HepG2 (cell line): ENCODE data around the gene PTH1R. TPM values are rescaled to one million over a fixed set of nuclear protein-coding genes. Genes with fewer than 3 reads are reported as not detected.

Source experiments
- ATAC-seq: fragments of 200-7000 bp; cut with Tn5 transposase; 3 replicates; pipeline ENCODE4 v1.9.1; 2020; ENCODE audit warnings: mild to moderate bottlenecking, moderate library complexity
- BruUV-seq: library from RNA; stranded (reverse); fragments of 400-500 nt; replicated peaks from 2 replicates; lab custom pipeline; 2021; lab: Mats Ljungman, UMichigan
- CTCF ChIA-PET: fragments of 300-600 bp; formaldehyde crosslinking; extraction: SDS; loops from one replicate; lab custom pipeline; 2021; ENCODE audit warnings: low total read pairs, inconsistent platforms, low intra/inter-chr PET ratio; lab: Yijun Ruan, JAX
- POLR2A ChIA-PET: fragments of 350-600 bp; sonication (Branson Sonifier 250); formaldehyde crosslinking; loops from one replicate; lab custom pipeline; 2020; ENCODE audit warnings: antibody characterized with exemption, inconsistent platforms; lab: Yijun Ruan, JAX
- DNase-seq: peaks from one replicate; pipeline ENCODE4 v3.0.0-alpha.2; 2015; ENCODE audit warnings: low spot score
- FAIRE-seq: peaks from 3 replicates; lab custom pipeline; 2011; peaks lifted over from hg19 to GRCh38; lab: Jason Lieb, UNC
- H2AFZ ChIP-seq: one replicate; pipeline ENCODE4 v1.6.1; 2011; ENCODE audit warnings: low read length, inconsistent platforms
- H3K27ac ChIP-seq: fragments of 300-600 bp; 3 replicates; pipeline ENCODE4 v1.8.0; 2011; ENCODE audit warnings: mixed run types, mild to moderate bottlenecking, mixed read lengths, low read length, inconsistent platforms; ENCODE audit not compliant: insufficient read depth; ENCODE audit errors: extremely low read length
- H3K27me3 ChIP-seq, 2 experiments: fragments of 200-600 bp in 1 of 2; 2 replicates in 1 of 2; 3 replicates in 1 of 2; pipeline versions ENCODE4 v1.6.0 to v1.8.0; 2011; ENCODE audit warnings: low read length in 2 of 2, mild to moderate bottlenecking in 2 of 2, moderate library complexity in 2 of 2, inconsistent platforms in 1 of 2; ENCODE audit not compliant: insufficient read depth in 2 of 2, control insufficient read depth in 1 of 2
- H3K36me3 ChIP-seq, 2 experiments: fragments of 200-600 bp in 1 of 2; replicated peaks in 1 of 2; 2 replicates in 1 of 2; 3 replicates in 1 of 2; pipeline versions ENCODE4 v1.5.1 to v1.8.0; 2011; ENCODE audit warnings: low read length in 2 of 2, inconsistent platforms in 1 of 2; ENCODE audit not compliant: insufficient read depth in 2 of 2, control insufficient read depth in 1 of 2
- H3K4me1 ChIP-seq: 2 replicates; pipeline ENCODE4 v1.5.1; 2012; ENCODE audit warnings: low read length, inconsistent platforms; ENCODE audit not compliant: insufficient read depth
- H3K4me2 ChIP-seq: 2 replicates; pipeline ENCODE4 v1.6.0; 2011; ENCODE audit warnings: low read depth, low read length, inconsistent platforms
- H3K4me3 ChIP-seq, 3 experiments: fragments of 200-600 bp in 1 of 3; sonication (generic), shearing (Covaris generic) in 1 of 3; replicated peaks in 1 of 3; 2 replicates each; pipeline ENCODE4 v1.5.1; 2011 to 2016; ENCODE audit warnings: low read length in 3 of 3, inconsistent platforms in 2 of 3, low read depth in 2 of 3, mild to moderate bottlenecking in 2 of 3, control low read depth in 1 of 3, mixed read lengths in 1 of 3; ENCODE audit not compliant: insufficient read depth in 1 of 3
- H3K79me2 ChIP-seq: one replicate; pipeline ENCODE4 v1.6.1; 2011; ENCODE audit warnings: low read length, inconsistent platforms; ENCODE audit not compliant: insufficient read depth
- H3K9ac ChIP-seq: 2 replicates; pipeline ENCODE4 v1.6.0; 2011; ENCODE audit warnings: mild to moderate bottlenecking, low read depth, low read length, inconsistent platforms; ENCODE audit not compliant: insufficient read depth
- H3K9me3 ChIP-seq: 2 replicates; pipeline ENCODE4 v1.5.1; 2012; ENCODE audit warnings: mild to moderate bottlenecking, low read length
- H4K20me1 ChIP-seq: 2 replicates; pipeline ENCODE4 v1.6.0; 2011; ENCODE audit warnings: inconsistent platforms, mild to moderate bottlenecking, low read length, moderate library complexity; ENCODE audit not compliant: insufficient read depth
- BORCS8-MEF2B ChIP-seq: sonication (generic); formaldehyde crosslinking; IDR thresholded peaks from 2 replicates; pipeline ENCODE4 v1.8.0; 2022; ENCODE audit warnings: mild to moderate bottlenecking, missing genetic modification reagents
- HDAC2 ChIP-seq: sonication (generic); formaldehyde crosslinking; IDR thresholded peaks from 2 replicates; pipeline ENCODE4 v1.4.0; 2020; ENCODE audit warnings: missing genetic modification reagents
- KAT2B ChIP-seq: fragments of 150-350 bp; IDR thresholded peaks from 2 replicates; pipeline ENCODE4 v1.6.1; 2014; ENCODE audit warnings: low read depth, low read length, borderline replicate concordance
- MIER3 ChIP-seq: IDR thresholded peaks from 2 replicates; pipeline ENCODE4 v1.6.1; 2016; ENCODE audit warnings: missing compliant biosample characterization, borderline replicate concordance
- SAP130 ChIP-seq: IDR thresholded peaks from 2 replicates; pipeline ENCODE4 v1.6.1; 2016; ENCODE audit warnings: low read depth
- SP2 ChIP-seq: sonication (generic); formaldehyde crosslinking; IDR thresholded peaks from 2 replicates; pipeline ENCODE4 v1.5.1; 2020; ENCODE audit warnings: mild to moderate bottlenecking, missing genetic modification reagents
- THAP7 ChIP-seq: sonication (generic); formaldehyde crosslinking; IDR thresholded peaks from 2 replicates; pipeline ENCODE4 v1.8.1; 2023; ENCODE audit warnings: mild to moderate bottlenecking, missing genetic modification reagents
- ZBTB3 ChIP-seq: sonication (generic); formaldehyde crosslinking; IDR thresholded peaks from 2 replicates; pipeline ENCODE4 v1.4.0; 2020; ENCODE audit warnings: low read depth, mild to moderate bottlenecking, moderate library complexity, missing genetic modification reagents, borderline replicate concordance
- ZIK1 ChIP-seq: sonication (generic); formaldehyde crosslinking; IDR thresholded peaks from 2 replicates; pipeline ENCODE4 v1.5.0; 2020; ENCODE audit warnings: mild to moderate bottlenecking, low read depth, missing genetic modification reagents, borderline replicate concordance
- ZKSCAN8 ChIP-seq: IDR thresholded peaks from 2 replicates; pipeline ENCODE4 v1.6.1; 2016; ENCODE audit warnings: borderline replicate concordance, missing genetic modification reagents, missing compliant biosample characterization
- ZNF232 ChIP-seq: sonication (generic); formaldehyde crosslinking; IDR thresholded peaks from 2 replicates; pipeline ENCODE4 v1.4.0; 2020; ENCODE audit warnings: missing genetic modification reagents, borderline replicate concordance
- ZNF687 ChIP-seq: sonication (generic); formaldehyde crosslinking; IDR thresholded peaks from 2 replicates; pipeline ENCODE4 v1.5.1; 2020; ENCODE audit warnings: mild to moderate bottlenecking, missing genetic modification reagents, moderate library complexity
- WGBS: methylation state at CpG from one replicate; pipeline ENCODE4 v1.1.6; 2017; ENCODE audit warnings: low lambda C conversion rate; 5-methylcytosine and 5-hydroxymethylcytosine counted together
- in situ Hi-C: cut with HindIII; loops from 2 replicates; pipeline ENCODE4 v1.10.0; 2017; ENCODE audit warnings: low pct_unique_long_range_greater_than_20kb; ENCODE audit not compliant: extremely low pct_ligation_motif_present
- intact Hi-C: fragments of 100-400 bp; cut with micrococcal nuclease; formaldehyde crosslinking; loops from one replicate; pipeline ENCODE4 v1.10.0; 2022; ENCODE audit not compliant: unreplicated experiment
- polyA plus RNA-seq, 8 experiments: library from polyadenylated mRNA; depleted of rRNA in 3 of 8; stranded (reverse) in 7 of 8; unstranded in 1 of 8; fragments of >200 nt; fragmentation: Illumina TruSeq in 4 of 8; extraction: Trizol in 4 of 8; gene quantifications; 2 replicates each; pipeline versions ENCODE4 v1.2.1 to v1.2.3, GENCODE V29; 2011 to 2016; ENCODE audit warnings: low read depth in 4 of 8, missing spikeins in 1 of 8, mixed read lengths in 1 of 8; ENCODE audit not compliant: insufficient read depth in 1 of 8
- total RNA-seq, 5 experiments: library from RNA; depleted of rRNA; stranded (reverse); fragments of >200 nt; fragmentation: Illumina TruSeq; extraction: Trizol; gene quantifications; 2 replicates each; pipeline ENCODE4 v1.2.3, GENCODE V29; 2016; ENCODE audit warnings: low read depth in 1 of 5
- TF ChIP-seq, protein P1 (sequence below): sonication (generic); formaldehyde crosslinking; IDR thresholded peaks from 2 replicates; pipeline ENCODE4 v1.8.0; 2022; ENCODE audit warnings: low read depth, missing genetic modification reagents
- TF ChIP-seq, protein P2 (sequence below): sonication (generic); formaldehyde crosslinking; IDR thresholded peaks from 2 replicates; pipeline ENCODE4 v1.4.0; 2020; ENCODE audit warnings: missing genetic modification reagents

Gene PTH1R
- total and polyA plus RNA-seq, 2 of the 13 experiments (the other 11 are each of a cell fraction or from before 2014, with no cell fraction given), result not detected

GRCh38 chr3:46875560-46875959 lies 2.0 kb upstream of the PTH1R start:
- 39% methylated on average over 7 of the region's 9 CpGs for WGBS
- Histone ChIP-seq H3K36me3 (no peaks in the 10 kb centered on the region), H3K4me1 (peaks cover 23% of the 10 kb centered on the region), H3K27me3 (peaks cover 13 to 87% of the 10 kb centered on the region in 2 experiments), H3K27ac (no peak overlapping the region), H4K20me1 (peaks cover 3% of the 10 kb centered on the region; the same call in 1 of the 2 replicates), H3K79me2 (no peaks in the 10 kb centered on the region), H3K4me3 (no peak overlapping the region), H2AFZ (no peak overlapping the region), H3K9ac (no peak overlapping the region), H3K9me3 (no peaks in the 10 kb centered on the region), H3K4me2 (no peak overlapping the region)
- ChIA-PET CTCF (no interaction called here), POLR2A (no interaction called here)
- no peak for FAIRE-seq
- DNase-seq, result no peak
- in situ Hi-C loops (no loop called here), intact Hi-C loops (no loop called here)
- no peak for ATAC-seq
- BruUV-seq, result no TSS peak
- TF ChIP-seq, protein P1, sequence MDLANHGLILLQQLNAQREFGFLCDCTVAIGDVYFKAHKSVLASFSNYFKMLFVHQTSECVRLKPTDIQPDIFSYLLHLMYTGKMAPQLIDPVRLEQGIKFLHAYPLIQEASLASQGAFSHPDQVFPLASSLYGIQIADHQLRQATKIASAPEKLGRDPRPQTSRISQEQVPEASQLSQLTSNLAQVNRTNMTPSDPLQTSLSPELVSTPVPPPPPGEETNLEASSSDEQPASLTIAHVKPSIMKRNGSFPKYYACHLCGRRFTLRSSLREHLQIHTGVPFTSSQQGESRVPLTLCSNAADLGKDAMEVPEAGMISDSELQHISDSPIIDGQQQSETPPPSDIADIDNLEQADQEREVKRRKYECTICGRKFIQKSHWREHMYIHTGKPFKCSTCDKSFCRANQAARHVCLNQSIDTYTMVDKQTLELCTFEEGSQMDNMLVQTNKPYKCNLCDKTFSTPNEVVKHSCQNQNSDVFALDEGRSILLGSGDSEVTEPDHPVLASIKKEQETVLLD (CRISPR knock-in tag), result no peak
- TF ChIP-seq ZNF232 (no peak), ZNF687 (CRISPR knock-in tag) (no peak), BORCS8-MEF2B (no peak), HDAC2 (CRISPR knock-in tag) (no peak), KAT2B (no peak), ZBTB3 (CRISPR knock-in tag) (no peak), SP2 (CRISPR knock-in tag) (no peak), MIER3 (CRISPR knock-in tag) (no peak), ZKSCAN8 (no peak), THAP7 (no peak), SAP130 (CRISPR knock-in tag) (no peak), ZIK1 (no peak)
- TF ChIP-seq, protein P2, sequence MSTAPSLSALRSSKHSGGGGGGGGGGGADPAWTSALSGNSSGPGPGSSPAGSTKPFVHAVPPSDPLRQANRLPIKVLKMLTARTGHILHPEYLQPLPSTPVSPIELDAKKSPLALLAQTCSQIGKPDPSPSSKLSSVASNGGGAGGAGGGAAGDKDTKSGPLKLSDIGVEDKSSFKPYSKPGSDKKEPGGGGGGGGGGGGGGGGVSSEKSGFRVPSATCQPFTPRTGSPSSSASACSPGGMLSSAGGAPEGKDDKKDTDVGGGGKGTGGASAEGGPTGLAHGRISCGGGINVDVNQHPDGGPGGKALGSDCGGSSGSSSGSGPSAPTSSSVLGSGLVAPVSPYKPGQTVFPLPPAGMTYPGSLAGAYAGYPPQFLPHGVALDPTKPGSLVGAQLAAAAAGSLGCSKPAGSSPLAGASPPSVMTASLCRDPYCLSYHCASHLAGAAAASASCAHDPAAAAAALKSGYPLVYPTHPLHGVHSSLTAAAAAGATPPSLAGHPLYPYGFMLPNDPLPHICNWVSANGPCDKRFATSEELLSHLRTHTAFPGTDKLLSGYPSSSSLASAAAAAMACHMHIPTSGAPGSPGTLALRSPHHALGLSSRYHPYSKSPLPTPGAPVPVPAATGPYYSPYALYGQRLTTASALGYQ, result no peak
